ENCODE measurements around the gene BYSL.

DNA sequence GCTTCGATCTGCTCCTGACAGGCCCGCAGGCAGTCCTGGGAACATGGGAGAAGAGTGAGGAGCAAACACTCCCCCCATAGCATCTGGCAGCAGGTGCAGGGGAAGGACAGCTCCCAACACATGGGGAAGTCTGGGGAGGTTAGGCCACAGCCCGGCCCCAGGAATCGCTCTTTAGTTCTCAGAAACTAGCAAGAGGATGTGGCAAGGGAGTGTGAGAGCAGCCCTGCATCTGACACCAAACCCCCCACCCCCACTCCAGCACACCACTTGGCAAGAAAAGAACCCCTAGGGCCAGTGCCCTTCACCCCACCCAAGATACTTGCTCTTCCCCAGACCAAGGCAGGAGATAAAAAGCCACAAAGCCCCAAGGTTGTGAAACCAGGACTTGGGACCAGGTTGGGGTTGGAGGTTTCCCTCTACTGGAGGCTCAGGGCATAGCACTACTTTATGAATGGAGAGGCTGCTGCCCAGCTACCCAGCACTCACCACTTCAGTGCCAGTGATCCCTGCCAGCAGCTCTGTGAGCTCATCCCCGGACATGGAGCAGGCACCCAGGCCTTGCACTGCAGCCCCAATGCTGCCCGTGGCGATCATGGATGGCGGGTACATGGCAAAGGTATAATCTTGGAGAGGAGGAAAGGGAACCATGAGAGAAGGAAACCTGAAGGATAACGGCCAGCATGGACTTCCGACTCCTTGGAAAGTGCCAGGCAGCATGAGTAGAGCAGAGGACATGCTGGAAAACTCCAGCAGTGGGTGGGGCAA, 15.0 kb downstream of the BYSL start:
- TF ChIP-seq, protein P1, sequence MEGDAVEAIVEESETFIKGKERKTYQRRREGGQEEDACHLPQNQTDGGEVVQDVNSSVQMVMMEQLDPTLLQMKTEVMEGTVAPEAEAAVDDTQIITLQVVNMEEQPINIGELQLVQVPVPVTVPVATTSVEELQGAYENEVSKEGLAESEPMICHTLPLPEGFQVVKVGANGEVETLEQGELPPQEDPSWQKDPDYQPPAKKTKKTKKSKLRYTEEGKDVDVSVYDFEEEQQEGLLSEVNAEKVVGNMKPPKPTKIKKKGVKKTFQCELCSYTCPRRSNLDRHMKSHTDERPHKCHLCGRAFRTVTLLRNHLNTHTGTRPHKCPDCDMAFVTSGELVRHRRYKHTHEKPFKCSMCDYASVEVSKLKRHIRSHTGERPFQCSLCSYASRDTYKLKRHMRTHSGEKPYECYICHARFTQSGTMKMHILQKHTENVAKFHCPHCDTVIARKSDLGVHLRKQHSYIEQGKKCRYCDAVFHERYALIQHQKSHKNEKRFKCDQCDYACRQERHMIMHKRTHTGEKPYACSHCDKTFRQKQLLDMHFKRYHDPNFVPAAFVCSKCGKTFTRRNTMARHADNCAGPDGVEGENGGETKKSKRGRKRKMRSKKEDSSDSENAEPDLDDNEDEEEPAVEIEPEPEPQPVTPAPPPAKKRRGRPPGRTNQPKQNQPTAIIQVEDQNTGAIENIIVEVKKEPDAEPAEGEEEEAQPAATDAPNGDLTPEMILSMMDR (IDR thresholded peaks at IDR 0.05): peak; percentile 77
- no peak for TF ChIP-seq MAX (CRISPR knock-in tag; IDR thresholded peaks at IDR 0.05)
- no peak for TF ChIP-seq KAT7 (CRISPR knock-in tag; IDR thresholded peaks at IDR 0.05; ENCODE audit: borderline replicate concordance)
- no peak for TF ChIP-seq OVOL2 (CRISPR knock-in tag; IDR thresholded peaks at IDR 0.05; ENCODE audit: borderline replicate concordance)
- no peak for TF ChIP-seq NFE2L1 (CRISPR knock-in tag; IDR thresholded peaks at IDR 0.05)
- TF ChIP-seq E2F4 (CRISPR knock-in tag; IDR thresholded peaks at IDR 0.05; ENCODE audit: borderline replicate concordance, low read depth): no peak
- TF ChIP-seq ZNF423 (CRISPR knock-in tag; IDR thresholded peaks at IDR 0.05): no peak
- no peak for TF ChIP-seq JUN (CRISPR knock-in tag; IDR thresholded peaks at IDR 0.05)
- no peak for TF ChIP-seq MLX (CRISPR knock-in tag; IDR thresholded peaks at IDR 0.05)
- no peak for TF ChIP-seq ATF1 (CRISPR knock-in tag; IDR thresholded peaks at IDR 0.05)
- no peak for TF ChIP-seq NR3C1 (CRISPR knock-in tag; conservative IDR thresholded peaks at IDR 0.05; ENCODE audit: low read depth)
- TF ChIP-seq CBFB (CRISPR knock-in tag; IDR thresholded peaks at IDR 0.05; ENCODE audit: low read depth): no peak
